ES-I3 (cell line): Measurements from ENCODE around the gene UMAD1.
"Not testable (repeated sequence)": the region's sequence is repeated elsewhere in the genome, so short reads cannot be mapped to it uniquely, and the experiment has no call there.

Source experiments
- H3K36me3 ChIP-seq: 2 replicates; pipeline ENCODE4 v1.6.1; 2013; ENCODE audit warnings: mild to moderate bottlenecking, low read length, control low read depth, moderate library complexity; ENCODE audit not compliant: insufficient read depth
- H3K4me1 ChIP-seq: 2 replicates; pipeline ENCODE4 v1.6.1; 2013; ENCODE audit warnings: mild to moderate bottlenecking, control low read depth, low read length; ENCODE audit not compliant: insufficient read depth
- H3K9ac ChIP-seq: 2 replicates; pipeline ENCODE4 v1.6.1; 2013; ENCODE audit warnings: low read depth, mild to moderate bottlenecking, low read length, moderate library complexity
- H3K9me3 ChIP-seq: 2 replicates; pipeline ENCODE4 v1.6.1; 2013; ENCODE audit warnings: mild to moderate bottlenecking, low read length, moderate library complexity; ENCODE audit not compliant: control insufficient read depth, insufficient read depth

Gene UMAD1

DNA sequence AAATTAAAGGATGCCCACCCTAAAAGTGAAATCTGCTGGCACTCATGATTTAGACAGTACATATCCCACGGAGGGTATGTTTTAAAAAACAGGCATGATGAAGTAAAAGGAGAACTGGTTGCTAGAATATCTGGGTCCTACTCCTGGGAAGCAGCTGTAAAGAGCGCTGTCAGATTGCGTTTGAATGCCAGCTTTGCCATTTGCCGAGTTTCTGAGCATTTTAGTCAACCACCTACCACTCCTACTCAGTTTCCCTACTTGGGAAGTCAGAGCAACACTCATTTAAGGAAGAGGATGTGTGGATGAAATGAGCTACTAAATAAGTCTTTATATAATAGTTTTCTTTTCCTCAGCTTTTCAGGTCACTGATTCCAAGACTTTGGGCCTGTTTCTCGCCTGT lies 1.1 kb upstream of the UMAD1 start:
- Histone ChIP-seq H3K9me3 (no peaks in the 10 kb centered on the region), H3K36me3 (0 out of 2 replicates have a peak, but pooled peaks cover 3% of the 10 kb centered on the region), H3K4me1 (peaks cover 10% of the 10 kb centered on the region; the same call in 1 of the 2 replicates), H3K9ac (peak overlapping the region; percentile 80)

DNA sequence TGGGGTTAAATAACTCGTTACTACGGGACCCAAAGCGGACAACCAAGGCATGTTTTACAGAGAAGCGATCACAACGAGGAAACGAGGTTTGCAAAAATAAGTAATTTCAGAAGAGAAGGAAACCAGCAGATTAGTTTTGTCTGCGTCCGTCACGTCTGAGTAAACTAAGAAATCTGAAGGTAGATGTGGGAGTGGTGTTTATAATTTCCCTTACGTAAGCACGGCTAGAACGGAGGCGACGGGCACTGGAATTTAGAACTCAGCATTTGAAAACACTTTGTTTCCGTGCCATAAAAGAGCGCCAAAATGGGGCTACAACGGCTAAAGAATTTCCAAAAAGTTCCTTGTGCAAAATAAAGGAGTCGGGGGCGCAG lies 718 bp upstream of the UMAD1 start:
- Histone ChIP-seq H3K9ac (peak overlapping the region; percentile 80), H3K36me3 (0 out of 2 replicates have a peak, but pooled peaks cover 3% of the 10 kb centered on the region), H3K9me3 (no peaks in the 10 kb centered on the region), H3K4me1 (peaks cover 10% of the 10 kb centered on the region; the same call in 1 of the 2 replicates)

DNA sequence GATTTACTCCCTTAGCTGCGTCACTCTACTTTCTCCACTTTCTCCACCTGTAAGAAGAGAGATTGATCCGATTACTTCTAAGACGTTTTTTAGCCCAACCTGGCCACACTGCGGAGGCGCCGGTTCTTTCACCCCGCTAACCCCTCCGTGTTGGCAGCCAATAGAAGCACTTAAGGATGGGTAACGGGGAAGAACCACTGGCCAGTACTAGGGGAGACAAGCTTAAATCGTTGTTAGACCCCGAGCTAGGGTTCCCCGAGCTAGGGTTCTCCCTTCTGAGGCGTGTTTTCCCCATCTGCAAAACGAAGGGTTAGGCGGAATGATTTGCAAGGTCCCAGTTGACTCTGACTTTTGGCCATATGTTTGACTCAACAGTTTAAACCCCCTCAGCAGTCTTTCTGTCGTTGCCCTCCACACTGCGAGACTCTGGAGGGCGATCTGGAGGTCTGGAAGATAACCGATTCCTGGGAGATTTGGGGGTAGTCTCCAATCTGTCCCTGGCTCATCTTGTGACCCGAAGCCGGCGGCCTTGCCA lies 644 bp downstream of the UMAD1 start:
- H3K36me3 ChIP-seq, result 0 out of 2 replicates have a peak, but pooled peaks cover 3% of the 10 kb centered on the region
- peak overlapping the region; percentile 81 for H3K9ac ChIP-seq
- H3K4me1 ChIP-seq, result peaks cover 10% of the 10 kb centered on the region; the same call in 1 of the 2 replicates
- no peaks in the 10 kb centered on the region for H3K9me3 ChIP-seq

DNA sequence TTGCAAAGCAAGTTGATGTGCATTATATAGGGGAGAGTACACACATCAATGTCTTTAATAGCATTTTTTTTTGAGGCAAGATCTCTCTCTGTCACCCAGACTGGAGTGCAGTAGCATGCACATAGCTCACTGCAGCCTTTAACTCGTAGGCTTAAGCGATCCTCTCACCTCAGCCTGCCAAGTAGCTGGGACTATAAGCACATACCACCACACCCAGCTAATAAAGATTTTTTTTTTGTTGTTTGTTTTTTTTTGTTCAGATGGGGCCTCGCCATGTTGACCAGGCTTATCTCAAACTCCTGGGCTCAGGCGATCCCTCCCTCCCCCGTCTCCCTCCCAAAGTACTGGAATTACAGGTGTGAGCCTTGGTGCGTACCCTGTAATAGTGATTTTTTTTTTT lies 1.5 kb downstream of the UMAD1 start:
- peak overlapping the region; percentile 81; the same call in 1 of the 2 replicates for H3K9ac ChIP-seq

DNA sequence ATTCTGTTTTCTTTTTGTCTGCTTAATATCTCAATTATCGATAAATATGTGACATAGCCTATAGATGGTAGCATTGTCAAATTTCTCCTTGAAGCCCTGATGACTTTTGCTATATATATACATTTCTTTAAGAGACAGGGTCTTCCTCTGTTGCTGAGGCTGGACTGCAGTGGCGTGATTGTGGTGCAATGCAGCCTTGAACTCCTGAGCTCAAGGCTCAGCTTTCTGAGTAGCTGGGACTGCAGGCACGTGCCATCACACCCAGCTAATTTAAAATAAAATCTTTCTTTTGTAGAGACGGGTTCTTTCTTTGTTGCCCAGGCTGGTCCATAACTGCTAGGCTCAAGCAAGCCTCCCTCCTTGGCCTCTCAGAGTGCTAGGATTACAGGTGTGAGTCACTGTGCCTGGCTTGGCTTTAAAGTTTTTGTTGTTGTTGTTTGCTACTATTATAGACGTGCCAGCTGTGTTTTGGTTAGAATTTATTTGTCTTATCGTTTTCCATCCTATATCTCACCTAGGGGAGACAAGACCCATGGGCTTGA lies 7.0 kb downstream of the UMAD1 start:
- Histone ChIP-seq H3K4me1 (peaks cover 2% of the 10 kb centered on the region; the same call in 1 of the 2 replicates), H3K9me3 (no peaks in the 10 kb centered on the region), H3K36me3 (no peaks in the 10 kb centered on the region), H3K9ac (no peak overlapping the region)

More for the DNA sequence above, 1.5 kb downstream of the UMAD1 start:
- Histone ChIP-seq H3K4me1 (peaks cover 10% of the 10 kb centered on the region; the same call in 1 of the 2 replicates), H3K9me3 (no peaks in the 10 kb centered on the region), H3K36me3 (0 out of 2 replicates have a peak, but pooled peaks cover 3% of the 10 kb centered on the region)

DNA sequence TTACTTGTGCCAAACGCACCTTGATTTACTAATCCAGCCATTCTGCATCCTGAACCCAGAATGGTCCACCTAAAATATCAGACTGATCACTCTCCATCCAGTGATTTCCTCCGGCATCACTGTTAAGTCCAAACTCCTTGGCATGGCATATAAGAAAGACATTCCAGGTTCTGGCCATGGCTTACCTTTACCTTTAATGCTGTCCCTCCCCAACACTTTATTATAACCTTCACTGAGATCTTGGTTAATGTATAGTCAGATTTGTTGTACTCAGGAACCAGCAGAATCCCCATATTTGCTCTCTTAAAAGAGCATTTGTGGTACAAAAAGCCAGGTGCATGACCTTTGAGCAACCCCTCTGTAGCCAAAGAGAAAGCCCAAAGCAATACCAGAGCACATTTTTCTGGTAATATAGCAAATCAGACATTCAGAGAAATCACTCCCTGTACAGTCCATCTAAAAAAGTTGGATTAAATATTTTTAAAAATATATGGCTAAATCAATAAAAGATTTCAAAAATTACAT lies 10.2 kb downstream of the UMAD1 start:
- H3K9ac ChIP-seq, result no peak overlapping the region
- no peaks in the 10 kb centered on the region for H3K36me3 ChIP-seq
- no peaks in the 10 kb centered on the region; the same call in 1 of the 2 replicates for H3K4me1 ChIP-seq
- H3K9me3 ChIP-seq, result no peaks in the 10 kb centered on the region

DNA sequence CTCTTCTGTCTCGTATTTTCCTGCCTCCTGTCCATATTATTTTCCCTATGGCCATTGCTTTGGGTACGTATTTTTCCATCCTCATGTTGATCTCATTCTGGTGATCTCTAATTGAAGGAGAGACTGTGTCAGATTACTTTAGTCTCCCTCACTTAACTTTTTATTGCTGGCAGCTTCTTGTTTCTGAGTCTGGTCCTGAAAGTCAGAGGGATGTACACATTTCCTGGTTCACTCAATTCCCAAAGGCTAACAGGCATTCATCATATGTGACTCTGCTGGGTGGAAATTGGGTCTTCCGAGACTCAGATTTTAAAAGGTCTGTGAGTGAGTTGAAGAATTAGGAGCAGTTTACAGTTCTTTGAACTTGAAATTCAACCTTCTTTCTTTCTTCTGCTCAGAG lies 10.9 kb downstream of the UMAD1 start:
- H3K4me1 ChIP-seq, result no peaks in the 10 kb centered on the region; the same call in 1 of the 2 replicates
- no peaks in the 10 kb centered on the region for H3K9me3 ChIP-seq
- H3K36me3 ChIP-seq, result no peaks in the 10 kb centered on the region
- H3K9ac ChIP-seq, result no peak overlapping the region

DNA sequence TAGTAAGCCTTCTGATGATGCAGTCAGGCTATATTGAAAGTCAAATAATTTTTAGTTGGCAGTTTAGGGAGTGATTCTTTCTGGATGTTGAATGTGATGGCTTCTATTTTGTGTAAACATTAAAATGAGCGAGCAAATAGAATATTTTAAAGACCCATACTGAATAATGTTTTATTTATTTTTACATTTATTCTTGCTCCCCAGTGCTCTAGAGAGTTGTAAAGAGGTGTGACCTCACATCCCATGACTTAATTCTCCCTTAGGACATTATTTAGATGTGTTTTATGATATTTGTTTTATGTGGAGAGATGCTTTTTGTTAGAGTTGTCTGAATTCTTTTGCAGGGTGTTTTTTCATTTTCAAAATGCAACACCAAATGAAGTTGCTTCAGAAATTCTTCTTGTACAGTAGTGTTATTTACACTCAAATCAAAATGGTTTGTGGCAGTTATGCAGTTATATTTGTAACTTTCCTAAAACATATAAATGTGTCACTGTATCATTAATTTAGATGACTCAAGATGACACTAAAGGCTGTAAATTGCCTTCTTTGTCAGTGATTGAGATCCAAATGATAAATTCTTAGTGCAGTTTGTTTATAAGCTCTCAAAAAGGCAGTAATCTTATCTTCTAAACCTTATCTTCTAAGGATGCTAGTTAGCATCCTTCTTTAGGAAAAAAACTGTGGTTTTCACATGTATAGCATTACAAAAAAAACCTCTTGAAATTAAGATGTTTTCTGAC lies 12.4 kb downstream of the UMAD1 start:
- no peaks in the 10 kb centered on the region for H3K36me3 ChIP-seq
- H3K9ac ChIP-seq, result no peak overlapping the region
- no peaks in the 10 kb centered on the region; the same call in 1 of the 2 replicates for H3K4me1 ChIP-seq
- no peaks in the 10 kb centered on the region for H3K9me3 ChIP-seq

DNA sequence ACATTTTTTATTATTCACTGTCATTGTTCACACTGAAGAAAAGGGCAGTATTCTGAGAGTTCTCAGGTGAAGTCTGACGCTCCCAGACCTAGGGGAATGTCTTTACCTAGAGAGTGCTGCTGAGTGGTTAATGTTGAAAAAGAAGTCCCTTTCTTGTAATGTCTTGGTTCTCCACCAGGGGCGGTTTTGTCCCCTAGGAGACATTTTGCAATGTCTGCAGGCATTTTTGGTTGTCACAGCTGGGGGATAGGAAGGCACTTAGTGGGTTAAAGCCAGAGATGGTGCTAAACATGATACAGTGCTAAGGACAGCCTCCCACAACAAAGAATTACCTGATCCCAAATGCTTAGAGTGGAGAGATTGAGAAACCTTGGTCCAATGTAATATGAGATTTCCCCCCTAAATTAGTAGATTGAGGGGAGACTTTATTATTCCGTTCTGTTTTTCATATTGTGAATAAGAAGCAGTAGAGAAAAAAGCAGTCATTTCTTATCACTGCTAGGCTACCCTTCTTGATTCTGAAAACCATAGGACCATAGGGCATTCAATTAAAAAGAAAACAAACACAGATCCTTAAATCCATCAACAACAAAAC lies 13.1 kb downstream of the UMAD1 start:
- no peaks in the 10 kb centered on the region; the same call in 1 of the 2 replicates for H3K4me1 ChIP-seq
- no peak overlapping the region for H3K9ac ChIP-seq
- no peaks in the 10 kb centered on the region for H3K9me3 ChIP-seq
- no peaks in the 10 kb centered on the region for H3K36me3 ChIP-seq

DNA sequence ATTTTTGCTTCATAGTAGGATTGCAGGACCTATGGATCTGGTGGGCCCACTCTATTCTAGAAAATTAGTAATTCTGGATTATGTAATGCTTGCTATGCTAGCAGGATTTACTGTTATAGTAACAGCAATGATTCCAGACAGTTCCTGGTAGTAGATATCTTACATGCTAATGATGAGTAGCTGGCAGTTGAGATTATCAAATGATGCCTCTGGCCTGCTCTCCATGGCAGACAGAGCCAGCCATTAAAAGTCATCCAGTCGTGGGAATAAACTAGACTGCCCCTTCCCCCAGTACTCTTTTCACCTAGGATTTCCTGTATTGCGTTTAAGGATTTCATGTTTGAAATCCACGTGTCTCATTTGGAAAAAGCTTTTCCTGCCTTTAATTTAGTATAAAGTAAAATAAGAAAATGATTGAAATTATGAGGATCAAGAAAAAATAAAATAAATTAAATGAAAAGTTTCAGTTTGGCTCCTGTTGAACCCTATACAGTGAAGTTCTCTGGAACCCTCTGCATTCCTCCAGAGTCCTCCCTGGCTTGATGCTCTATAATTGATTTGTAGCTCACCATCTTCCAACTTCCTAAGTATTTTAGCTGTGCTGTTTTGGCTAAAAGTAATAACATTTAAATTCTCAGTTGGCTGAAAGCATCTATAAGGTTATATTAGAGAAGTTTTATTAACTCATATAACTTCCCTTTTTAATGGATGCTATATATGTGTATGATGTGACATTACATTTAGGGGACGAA lies 14.6 kb downstream of the UMAD1 start:
- no peaks in the 10 kb centered on the region for H3K9me3 ChIP-seq
- no peaks in the 10 kb centered on the region for H3K36me3 ChIP-seq

DNA sequence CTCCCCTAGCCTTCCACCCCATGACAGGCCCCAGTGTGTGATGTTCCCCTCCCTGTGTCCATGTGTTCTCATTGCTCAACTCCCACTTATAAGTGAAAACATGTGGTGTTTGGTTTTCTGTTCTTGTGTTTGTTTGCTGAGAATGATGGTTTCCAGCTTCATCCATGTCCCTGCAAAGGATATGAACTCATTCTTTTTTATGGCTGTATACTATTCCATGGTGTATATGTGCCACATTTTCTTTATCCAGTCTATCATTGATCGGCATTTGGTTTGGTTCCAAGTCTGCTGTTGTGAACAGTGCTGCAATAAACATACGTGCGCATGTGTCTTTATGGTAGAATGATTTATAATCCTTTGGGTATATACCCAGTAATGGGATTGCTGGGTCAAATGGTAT lies 15.9 kb downstream of the UMAD1 start:
- H3K4me1 ChIP-seq, H3K9ac ChIP-seq, H3K9me3 ChIP-seq, H3K36me3 ChIP-seq: not testable (repeated sequence)

More for the DNA sequence above, 14.6 kb downstream of the UMAD1 start:
- H3K4me1 ChIP-seq, result no peaks in the 10 kb centered on the region; the same call in 1 of the 2 replicates
- H3K9ac ChIP-seq, result no peak overlapping the region

DNA sequence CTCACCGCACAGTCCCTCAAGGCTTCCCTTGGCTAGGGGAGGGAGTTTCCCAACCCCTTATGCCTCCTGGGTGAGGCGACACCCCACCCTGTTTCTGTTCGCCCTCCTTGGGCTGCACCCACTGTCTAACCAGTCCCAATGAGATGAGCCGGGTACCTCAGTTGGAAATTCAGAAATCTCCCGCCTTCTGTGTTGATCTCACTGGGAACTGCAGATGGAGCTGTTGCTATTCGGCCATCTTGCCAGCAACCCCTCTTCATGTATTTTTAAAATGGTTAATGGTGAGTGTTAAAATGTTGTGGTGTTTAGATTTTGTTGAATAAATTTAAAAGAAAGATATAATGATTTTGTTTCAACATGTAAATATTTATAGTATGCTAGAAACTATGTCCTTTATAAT lies 22.0 kb downstream of the UMAD1 start:
- Histone ChIP-seq H3K9me3 (no peaks in the 10 kb centered on the region), H3K9ac (no peak overlapping the region), H3K4me1 (peaks cover 6% of the 10 kb centered on the region; the same call in 1 of the 2 replicates), H3K36me3 (no peaks in the 10 kb centered on the region)

DNA sequence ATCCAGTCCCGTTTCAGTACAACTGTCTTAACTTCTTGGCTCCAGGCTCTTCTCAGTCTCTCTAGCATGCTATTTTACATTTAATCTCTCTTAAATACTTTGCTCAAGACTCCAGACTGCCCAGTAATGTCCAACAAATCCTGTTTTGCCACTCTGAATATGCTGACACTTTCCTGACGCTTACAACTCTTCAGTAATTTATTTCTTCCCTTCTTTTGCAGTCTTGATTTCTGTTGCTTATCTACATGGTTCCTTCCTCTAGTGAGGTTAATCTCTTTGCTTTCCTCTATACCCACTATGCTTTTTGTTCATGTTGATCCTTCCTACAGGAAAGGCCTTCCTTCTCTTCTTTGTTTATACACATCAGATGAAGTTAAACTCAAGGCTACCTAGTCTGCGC lies 23.7 kb downstream of the UMAD1 start:
- H3K9ac ChIP-seq, result no peak overlapping the region
- peaks cover 6% of the 10 kb centered on the region; the same call in 1 of the 2 replicates for H3K4me1 ChIP-seq

DNA sequence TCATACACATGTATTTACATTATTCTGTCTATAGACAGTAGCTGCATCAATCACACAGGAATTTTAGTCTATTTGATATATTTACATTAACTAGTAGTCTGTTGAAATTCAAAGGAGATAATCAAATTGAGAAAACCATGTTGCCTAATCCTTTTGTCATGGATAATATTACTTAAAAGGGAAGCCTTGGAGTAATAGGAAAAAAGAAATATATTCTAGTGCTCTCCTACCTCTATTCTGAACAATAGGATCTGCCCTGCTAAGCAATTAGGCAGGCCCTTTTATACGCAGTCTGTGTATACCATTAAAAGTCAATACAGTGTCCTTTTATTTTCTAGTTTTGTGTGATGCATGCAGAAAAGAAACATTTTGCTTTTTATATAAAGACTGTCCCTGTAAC lies 24.5 kb downstream of the UMAD1 start:
- Histone ChIP-seq H3K9me3 (no peaks in the 10 kb centered on the region), H3K4me1 (peaks cover 6% of the 10 kb centered on the region; the same call in 1 of the 2 replicates), H3K9ac (no peak overlapping the region), H3K36me3 (no peaks in the 10 kb centered on the region)

More for the DNA sequence above, 23.7 kb downstream of the UMAD1 start:
- H3K9me3 ChIP-seq, result no peaks in the 10 kb centered on the region
- no peaks in the 10 kb centered on the region for H3K36me3 ChIP-seq
